Adrenal gland (tissue), 12 donors: ENCODE results near the gene NXPE4. TPM values are rescaled to one million over a fixed set of nuclear protein-coding genes. Genes with fewer than 3 reads are reported as not detected.
"Not testable (repeated sequence)": the region's sequence is repeated elsewhere in the genome, so short reads cannot be mapped to it uniquely, and the experiment has no call there.

Source experiments
- DNase-seq, 7 donors: peaks; one replicate each; pipeline ENCODE4 v3.0.0-alpha.2; 2019 to 2020
- H3K27ac ChIP-seq, 5 donors: fragments of 200-600 bp; sonication (generic) in 4 of 5; 1 replicate in 3 of 5; 2 replicates in 2 of 5; pipeline versions ENCODE4 v1.5.1 to v1.8.0; 2016 to 2020; ENCODE audit warnings: mild to moderate bottlenecking in 1 of 5
- H3K27me3 ChIP-seq: fragments of 200-600 bp; 2 replicates; pipeline ENCODE4 v1.8.0; 2021
- H3K36me3 ChIP-seq, 2 donors: fragments of 200-600 bp; replicated peaks in 1 of 2; 1 replicate in 1 of 2; 2 replicates in 1 of 2; pipeline versions ENCODE4 v1.5.1 to v1.8.0; 2018 to 2022
- H3K4me1 ChIP-seq, 2 donors: fragments of 200-600 bp; replicated peaks in 1 of 2; 1 replicate in 1 of 2; 2 replicates in 1 of 2; pipeline versions ENCODE4 v1.5.1 to v1.8.0; 2018 to 2021
- H3K4me3 ChIP-seq, 4 donors: fragments of 200-600 bp; sonication (generic) in 3 of 4; one replicate each; pipeline ENCODE4 v1.5.1; 2016 to 2018
- H3K9me3 ChIP-seq, 3 donors: fragments of 200-600 bp; sonication (generic) in 1 of 3; replicated peaks in 1 of 3; 1 replicate in 2 of 3; 2 replicates in 1 of 3; pipeline versions ENCODE4 v1.5.1 to v1.8.0; 2016 to 2021
- CTCF ChIP-seq, 6 experiments: fragments of 450-650 bp in 4 of 6; fragments of 200-600 bp in 2 of 6; sonication (generic) in 1 of 6; IDR thresholded peaks; 1 replicate in 5 of 6; 2 replicates in 1 of 6; pipeline versions ENCODE4 v1.5.1 to v1.8.0; 2016 to 2021; ENCODE audit warnings: antibody characterized with exemption in 6 of 6, mild to moderate bottlenecking in 2 of 6, moderate library complexity in 1 of 6
- POLR2A ChIP-seq, 2 donors: fragments of 450-650 bp; IDR thresholded peaks; one replicate each; pipeline ENCODE4 v1.6.1; 2017; ENCODE audit warnings: antibody characterized with exemption in 2 of 2, mild to moderate bottlenecking in 2 of 2, moderate library complexity in 1 of 2
- WGBS, 4 donors: extraction: QIAGEN DNeasy Blood & Tissue Kit in 2 of 4; methylation state at CpG; one replicate each; pipeline versions ENCODE4 v1.1.5 to v1.1.7; 2013 to 2017; 5-methylcytosine and 5-hydroxymethylcytosine counted together
- intact Hi-C, 2 donors: fragments of 100-400 bp; cut with DNase I; formaldehyde crosslinking; loops; one replicate each; pipeline versions ENCODE4 v1.14.1 to v1.15.0; 2022 to 2023
- polyA plus RNA-seq, 3 donors: library from polyadenylated mRNA; stranded (reverse); fragments of 200-250 nt in 2 of 3; fragments of 350-450 nt in 1 of 3; fragmentation: Illumina TruSeq in 1 of 3; extraction: RNeasy Lipid Tissue Mini Kit (QIAGEN cat#74804) in 1 of 3; gene quantifications; one replicate each; pipeline ENCODE4 v1.2.3, GENCODE V29; 2013 to 2014
- total RNA-seq, 9 donors: library from RNA; depleted of rRNA in 4 of 9; stranded (reverse); fragments of >200 nt in 4 of 9; fragments of 120-200 nt in 1 of 9; fragmentation: NEBNext Ultra II Directional in 1 of 9; extraction: Animal tissue kit (Norgen Biotek cat#: 25700) in 1 of 9; gene quantifications; one replicate each; pipeline versions ENCODE4 v1.1.0 to v1.2.4, GENCODE V29; 2013 to 2023
- donor health status: healthy with polysubstance abuse.
- donor health status: Bipolar disorder and iron deficiency.
- donor health status: DM: yes; HTN: yes; CAD: no.
- donor health status: DM: no; HTN: no; CAD: no.
- donor health status: DM: no; HTN: no; CAD: no.
- donor health status: DM: yes; HTN: yes; CAD: no.

NXPE4 gene
- total and polyA plus RNA-seq, 12 donors, result not detected

GRCh38 chr11:114607753-114608459 is 12.3 kb upstream of the NXPE4 start:
- DNase-seq, result no peak

GRCh38 chr11:114606802-114607075 is 11.2 kb upstream of the NXPE4 start:
- H3K4me3 ChIP-seq, intact Hi-C loops, H3K27ac ChIP-seq, H3K9me3 ChIP-seq, H3K36me3 ChIP-seq, H3K4me1 ChIP-seq, DNase-seq, H3K27me3 ChIP-seq: not testable (repeated sequence)
- 80 to 92% (median 84%) methylated on average over 5 of the region's 5 CpGs for WGBS, 4 donors

More at GRCh38 chr11:114607753-114608459, 12.3 kb upstream of the NXPE4 start:
- TF ChIP-seq POLR2A (IDR thresholded peaks at IDR 0.05), result no peak
- intact Hi-C loops, result no loop called here
- 79 to 86% (median 82%) methylated on average over 9 to 11 of the region's 11 CpGs for WGBS, 4 donors
- Histone ChIP-seq H3K27ac (no peak overlapping the region), H3K9me3 (no peaks in the 10 kb centered on the region), H3K36me3 (no peaks in the 10 kb centered on the region), H3K4me1 (no peaks in the 10 kb centered on the region), H3K27me3 (no peaks in the 10 kb centered on the region), H3K4me3 (no peak overlapping the region)

- Histone ChIP-seq H3K4me3 (no peak overlapping the region), H3K36me3 (no peaks in the 10 kb centered on the region), H3K27me3 (no peaks in the 10 kb centered on the region), H3K4me1 (no peaks in the 10 kb centered on the region), H3K9me3 (no peaks in the 10 kb centered on the region), H3K27ac (no peak overlapping the region)
- peak in 1 of 6 experiments; percentile 11 for TF ChIP-seq CTCF (IDR thresholded peaks at IDR 0.05)
- TF ChIP-seq POLR2A (IDR thresholded peaks at IDR 0.05), result no peak
- 80 to 86% (median 85%) methylated on average over 9 of the region's 9 CpGs for WGBS, 4 donors
- intact Hi-C loops, result no loop called here
- no peak for DNase-seq
Observed at GRCh38 chr11:114606003-114606801, 10.6 kb upstream of the NXPE4 start.

- 82 to 97% (median 88%) methylated on average over 9 to 10 of the region's 10 CpGs for WGBS, 4 donors
- no peak for TF ChIP-seq CTCF (IDR thresholded peaks at IDR 0.05)
- TF ChIP-seq POLR2A (IDR thresholded peaks at IDR 0.05), result no peak
- Histone ChIP-seq H3K4me1 (no peaks in the 10 kb centered on the region), H3K9me3 (no peaks in the 10 kb centered on the region), H3K27ac (no peak overlapping the region), H3K27me3 (no peaks in the 10 kb centered on the region), H3K36me3 (no peaks in the 10 kb centered on the region), H3K4me3 (no peak overlapping the region)
- no peak for DNase-seq
- intact Hi-C loops, result no loop called here
Observed at GRCh38 chr11:114605370-114605769, 9.8 kb upstream of the NXPE4 start.

GRCh38 chr11:114604886-114605285 is 9.3 kb upstream of the NXPE4 start:
- DNase-seq, result no peak
- no peaks in the 10 kb centered on the region for H3K9me3 ChIP-seq
- H3K36me3 ChIP-seq, result no peaks in the 10 kb centered on the region
- no peaks in the 10 kb centered on the region for H3K4me1 ChIP-seq
- WGBS, 4 donors, result 69 to 76% (median 74%) methylated on average over 5 of the region's 5 CpGs
- intact Hi-C loops, result no loop called here
- H3K4me3 ChIP-seq, result no peak overlapping the region
- TF ChIP-seq POLR2A (IDR thresholded peaks at IDR 0.05) (no peak), CTCF (IDR thresholded peaks at IDR 0.05) (no peak)
- no peaks in the 10 kb centered on the region for H3K27me3 ChIP-seq
- H3K27ac ChIP-seq, result no peak overlapping the region
